Activated CD8-positive, alpha-beta T cell treated with anti-CD3 and anti-CD28 coated beads for 36 hours (primary cell): Measurements from ENCODE around the gene SLC44A1. TPM values are rescaled to one million over a fixed set of nuclear protein-coding genes. Genes with fewer than 3 reads are reported as not detected.

ENCODE experiments used
- ATAC-seq: fragments of 200-7000 bp; cut with Tn5 transposase; one replicate; pipeline ENCODE4 v1.10.0; 2021; ENCODE audit warnings: mild to moderate bottlenecking, moderate library complexity
- CTCF ChIA-PET: fragments of 350-600 bp; sonication (Branson Sonifier 250); formaldehyde crosslinking; loops from one replicate; lab custom pipeline; 2021; ENCODE audit warnings: antibody characterized with exemption; lab: Charles Lee
- POLR2A ChIA-PET: fragments of 350-600 bp; sonication (Branson Sonifier 250); formaldehyde crosslinking; loops from one replicate; lab custom pipeline; 2021; ENCODE audit warnings: antibody characterized with exemption; lab: Charles Lee
- DNase-seq: peaks from one replicate; pipeline ENCODE4 v3.0.0-alpha.2; 2020
- H3K27ac Mint-ChIP-seq: one replicate; pipeline ENCODE4 v1.8.0; 2021; ENCODE audit warnings: mild to moderate bottlenecking, mixed read lengths
- H3K27me3 Mint-ChIP-seq: one replicate; pipeline ENCODE4 v1.8.0; 2021; ENCODE audit warnings: mixed read lengths
- H3K36me3 Mint-ChIP-seq: one replicate; pipeline ENCODE4 v1.8.0; 2021; ENCODE audit warnings: low read depth, mixed read lengths
- H3K4me1 Mint-ChIP-seq: one replicate; pipeline ENCODE4 v1.8.0; 2021; ENCODE audit warnings: low read depth, mixed read lengths
- H3K4me3 Mint-ChIP-seq: one replicate; pipeline ENCODE4 v1.8.0; 2021; ENCODE audit warnings: mild to moderate bottlenecking, moderate library complexity, mixed read lengths
- H3K9me3 Mint-ChIP-seq: one replicate; pipeline ENCODE4 v1.8.0; 2021; ENCODE audit warnings: mixed read lengths
- intact Hi-C: fragments of 100-400 bp; cut with micrococcal nuclease; formaldehyde crosslinking; loops from one replicate; pipeline ENCODE4 v1.10.0; 2022
- total RNA-seq, 2 experiments: library from RNA; stranded (reverse); gene quantifications; one replicate each; pipeline ENCODE4 v1.2.3, GENCODE V29; 2021
- TF ChIP-seq, protein P1 (sequence below): fragments of 200-600 bp; IDR thresholded peaks from one replicate; pipeline ENCODE4 v1.8.0; 2022; ENCODE audit warnings: antibody characterized with exemption, mild to moderate bottlenecking

SLC44A1 gene
- total RNA-seq, 2 experiments from 2014 or later: 7.2 to 8.3 TPM

DNA sequence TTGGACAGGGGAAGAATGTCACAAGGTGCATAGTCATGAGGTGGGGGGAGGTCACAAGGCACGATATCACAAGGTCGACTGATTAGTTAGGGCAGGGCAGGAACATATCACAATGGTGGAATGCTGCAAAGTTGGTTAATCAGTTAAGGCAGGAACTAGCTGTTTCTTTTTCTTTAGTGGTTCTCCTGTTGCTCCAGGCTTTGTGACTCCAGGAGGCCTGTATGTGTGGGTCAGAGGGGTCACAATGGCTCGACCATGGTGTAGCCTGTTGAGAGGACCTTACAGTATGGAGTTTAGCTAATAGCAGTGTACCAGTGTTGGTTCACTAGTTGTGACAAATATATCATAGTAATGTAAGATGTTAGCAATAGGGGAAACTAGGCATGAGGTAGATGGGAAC is 191.0 kb downstream of the SLC44A1 start:
- H3K27me3 Mint-ChIP-seq: no peaks in the 10 kb centered on the region
- POLR2A ChIA-PET: no interaction called here
- no peaks in the 10 kb centered on the region for H3K36me3 Mint-ChIP-seq
- intact Hi-C loops: no loop called here
- no peaks in the 10 kb centered on the region for H3K9me3 Mint-ChIP-seq
- no peak overlapping the region for H3K27ac Mint-ChIP-seq
- no peak for ATAC-seq
- DNase-seq: no peak
- CTCF ChIA-PET: interaction anchor here (1.5 kb wide), 1 partner anchor 20 kb away, joined by 3 read pairs; no protein-coding TSS in a partner anchor
- TF ChIP-seq, protein P1, sequence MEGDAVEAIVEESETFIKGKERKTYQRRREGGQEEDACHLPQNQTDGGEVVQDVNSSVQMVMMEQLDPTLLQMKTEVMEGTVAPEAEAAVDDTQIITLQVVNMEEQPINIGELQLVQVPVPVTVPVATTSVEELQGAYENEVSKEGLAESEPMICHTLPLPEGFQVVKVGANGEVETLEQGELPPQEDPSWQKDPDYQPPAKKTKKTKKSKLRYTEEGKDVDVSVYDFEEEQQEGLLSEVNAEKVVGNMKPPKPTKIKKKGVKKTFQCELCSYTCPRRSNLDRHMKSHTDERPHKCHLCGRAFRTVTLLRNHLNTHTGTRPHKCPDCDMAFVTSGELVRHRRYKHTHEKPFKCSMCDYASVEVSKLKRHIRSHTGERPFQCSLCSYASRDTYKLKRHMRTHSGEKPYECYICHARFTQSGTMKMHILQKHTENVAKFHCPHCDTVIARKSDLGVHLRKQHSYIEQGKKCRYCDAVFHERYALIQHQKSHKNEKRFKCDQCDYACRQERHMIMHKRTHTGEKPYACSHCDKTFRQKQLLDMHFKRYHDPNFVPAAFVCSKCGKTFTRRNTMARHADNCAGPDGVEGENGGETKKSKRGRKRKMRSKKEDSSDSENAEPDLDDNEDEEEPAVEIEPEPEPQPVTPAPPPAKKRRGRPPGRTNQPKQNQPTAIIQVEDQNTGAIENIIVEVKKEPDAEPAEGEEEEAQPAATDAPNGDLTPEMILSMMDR: no peak
- no peaks in the 10 kb centered on the region for H3K4me1 Mint-ChIP-seq
- H3K4me3 Mint-ChIP-seq: no peak overlapping the region

DNA sequence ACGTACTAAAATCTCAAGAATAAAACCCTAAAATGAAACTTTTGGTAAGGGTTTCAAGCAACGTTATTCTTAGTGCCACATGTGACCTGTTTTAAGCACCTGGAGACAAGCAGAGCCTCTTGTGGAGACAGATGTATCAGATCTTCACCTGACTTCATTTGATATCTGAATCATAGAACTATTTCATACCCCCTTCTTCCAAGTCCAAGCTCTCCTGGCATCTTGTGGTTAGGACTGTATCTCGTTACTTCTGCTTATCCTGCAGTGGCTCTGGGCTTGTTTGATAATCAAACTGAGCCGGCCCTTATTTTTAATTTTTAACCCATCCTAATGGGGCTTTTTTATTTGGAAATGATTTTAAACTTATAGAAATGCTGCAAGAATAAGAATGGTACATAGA is 192.3 kb downstream of the SLC44A1 start:
- no peaks in the 10 kb centered on the region for H3K27me3 Mint-ChIP-seq
- intact Hi-C loops: no loop called here
- H3K9me3 Mint-ChIP-seq: no peaks in the 10 kb centered on the region
- TF ChIP-seq, protein P1: no peak
- POLR2A ChIA-PET: no interaction called here
- CTCF ChIA-PET: interaction anchor here (1.5 kb wide), 1 partner anchor 21 kb away, joined by 3 read pairs; no protein-coding TSS in a partner anchor
- H3K4me1 Mint-ChIP-seq: no peaks in the 10 kb centered on the region
- no peaks in the 10 kb centered on the region for H3K36me3 Mint-ChIP-seq
- no peak for DNase-seq
- ATAC-seq: no peak
- H3K4me3 Mint-ChIP-seq: no peak overlapping the region
- no peak overlapping the region for H3K27ac Mint-ChIP-seq

DNA sequence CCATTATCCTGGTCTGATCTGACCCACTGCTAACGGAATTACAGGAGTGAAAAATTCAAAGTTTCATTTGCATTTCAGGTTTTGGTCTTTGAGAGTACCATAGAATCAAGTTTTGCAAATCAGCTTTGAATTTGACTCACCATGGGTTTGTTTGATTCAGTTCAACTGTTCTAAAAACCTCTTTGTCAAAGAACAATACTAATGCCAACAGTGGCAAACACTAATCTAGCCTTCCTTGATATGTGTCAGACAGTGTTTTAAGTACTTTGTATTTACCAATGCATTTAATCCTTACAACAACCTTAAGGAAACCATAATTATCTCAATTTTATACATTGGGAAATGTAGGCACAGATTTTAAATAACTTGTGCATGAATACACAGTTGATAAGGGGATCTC is 193.3 kb downstream of the SLC44A1 start:
- TF ChIP-seq, protein P1: no peak
- H3K27me3 Mint-ChIP-seq: no peaks in the 10 kb centered on the region
- no peak for DNase-seq
- H3K36me3 Mint-ChIP-seq: no peaks in the 10 kb centered on the region
- ChIA-PET POLR2A (no interaction called here), CTCF (no interaction called here)
- H3K9me3 Mint-ChIP-seq: no peaks in the 10 kb centered on the region
- no peak overlapping the region for H3K4me3 Mint-ChIP-seq
- intact Hi-C loops: no loop called here
- no peak overlapping the region for H3K27ac Mint-ChIP-seq
- no peak for ATAC-seq
- no peaks in the 10 kb centered on the region for H3K4me1 Mint-ChIP-seq

DNA sequence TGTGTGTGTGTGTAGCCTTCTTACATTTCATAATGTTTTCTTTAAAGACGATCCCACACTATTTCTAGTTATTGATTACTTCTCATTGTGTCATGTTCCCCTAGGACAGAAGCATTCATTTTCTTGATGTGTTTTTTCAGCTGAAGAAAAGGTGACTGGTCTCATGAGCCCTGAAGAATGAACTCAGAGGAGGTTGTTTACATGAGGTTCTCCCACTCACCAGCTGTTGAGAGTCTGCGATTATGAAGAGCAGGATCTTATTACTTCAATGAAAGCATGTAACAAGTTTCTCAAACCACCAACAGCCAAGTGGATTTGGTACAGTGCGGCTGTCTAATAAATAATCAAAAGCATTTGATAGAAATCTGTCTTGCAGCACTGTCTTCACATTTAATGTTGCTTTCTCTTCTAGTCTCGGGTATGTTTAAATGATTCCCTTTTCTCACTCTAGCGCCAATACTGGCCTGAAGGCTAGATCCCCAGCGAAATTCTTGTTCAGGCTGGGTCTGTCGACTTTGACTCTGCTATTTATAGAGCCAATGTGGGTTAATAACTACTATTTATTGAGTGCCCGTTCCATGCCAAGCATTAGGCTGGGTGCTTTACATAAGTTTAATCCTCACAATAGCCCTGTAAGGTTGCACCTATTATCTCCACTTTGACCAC is 193.8 kb downstream of the SLC44A1 start:
- Mint-ChIP-seq H3K9me3 (no peaks in the 10 kb centered on the region), H3K27ac (no peak overlapping the region), H3K27me3 (no peaks in the 10 kb centered on the region), H3K36me3 (no peaks in the 10 kb centered on the region), H3K4me1 (no peaks in the 10 kb centered on the region), H3K4me3 (no peak overlapping the region)
- DNase-seq: no peak
- no peak for ATAC-seq
- TF ChIP-seq, protein P1: no peak
- ChIA-PET POLR2A (no interaction called here), CTCF (no interaction called here)
- intact Hi-C loops: no loop called here

DNA sequence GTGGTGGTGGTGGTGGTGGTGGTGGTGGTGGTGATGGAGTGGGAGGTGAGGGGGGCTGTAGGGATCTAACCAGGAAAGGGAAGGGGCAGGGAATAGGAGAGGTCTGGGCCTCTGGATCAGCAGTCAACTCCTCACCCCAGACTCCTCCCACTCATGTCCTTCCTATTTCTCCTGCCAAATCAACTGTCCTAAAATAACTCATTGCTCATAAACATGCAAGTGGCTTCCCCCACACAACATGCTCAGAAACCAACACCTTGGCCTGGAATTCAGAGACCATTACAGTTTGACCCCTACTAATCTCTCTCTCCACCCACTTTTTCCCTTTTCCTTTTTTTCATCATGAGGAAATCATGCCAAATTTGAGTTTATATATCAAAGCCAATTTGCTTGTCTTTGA is 195.0 kb downstream of the SLC44A1 start:
- Mint-ChIP-seq H3K4me1 (no peaks in the 10 kb centered on the region), H3K27me3 (no peaks in the 10 kb centered on the region), H3K9me3 (no peaks in the 10 kb centered on the region), H3K4me3 (no peak overlapping the region), H3K27ac (no peak overlapping the region), H3K36me3 (no peaks in the 10 kb centered on the region)
- POLR2A ChIA-PET: no interaction called here
- CTCF ChIA-PET: no interaction called here
- TF ChIP-seq, protein P1: no peak
- DNase-seq (no peak), ATAC-seq (no peak)
- intact Hi-C loops: no loop called here
